GM19452 (cell line): ENCODE measurements around the gene FLT3.
A peak's percentile ranks its signal among the peaks of the same experiment; 100 is the strongest.

ENCODE experiments used
- ATAC-seq: cut with Tn5 transposase; IDR thresholded peaks from one replicate; pipeline ENCODE4 v1.9.1; 2021; ENCODE audit not compliant: unreplicated experiment

The FLT3 gene

GRCh38 chr13:27963491-27963890, 136.9 kb downstream of the FLT3 start:
- no peak for ATAC-seq

DNA sequence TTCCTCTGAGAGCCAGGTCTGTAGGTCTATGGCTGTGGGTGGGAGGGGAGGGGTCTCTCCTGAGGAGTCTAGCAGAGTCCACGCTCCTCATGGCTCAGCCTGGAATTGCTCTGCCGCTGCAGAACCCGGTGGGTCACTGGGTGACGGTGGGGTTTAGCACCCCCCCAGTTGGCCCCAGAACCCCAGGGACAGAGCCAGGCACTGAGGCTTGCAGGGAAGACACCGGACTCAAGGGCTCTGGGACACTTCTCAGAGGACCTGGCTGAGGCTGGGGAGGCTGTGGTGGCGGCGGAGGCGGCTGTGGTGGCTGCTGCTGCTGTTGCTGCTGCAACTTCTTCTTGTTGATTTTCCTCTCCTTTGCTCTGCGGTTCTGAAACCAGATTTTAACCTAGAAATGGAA, 137.4 kb downstream of the FLT3 start:
- no peak for ATAC-seq

- no peak for ATAC-seq
Measured at GRCh38 chr13:27962128-27962841, 138.1 kb downstream of the FLT3 start.

GRCh38 chr13:27961227-27962085, 138.9 kb downstream of the FLT3 start:
- no peak for ATAC-seq

- ATAC-seq: no peak
Measured at GRCh38 chr13:27960362-27961226, 139.8 kb downstream of the FLT3 start.

GRCh38 chr13:27959976-27960361, 140.4 kb downstream of the FLT3 start:
- ATAC-seq: no peak

DNA sequence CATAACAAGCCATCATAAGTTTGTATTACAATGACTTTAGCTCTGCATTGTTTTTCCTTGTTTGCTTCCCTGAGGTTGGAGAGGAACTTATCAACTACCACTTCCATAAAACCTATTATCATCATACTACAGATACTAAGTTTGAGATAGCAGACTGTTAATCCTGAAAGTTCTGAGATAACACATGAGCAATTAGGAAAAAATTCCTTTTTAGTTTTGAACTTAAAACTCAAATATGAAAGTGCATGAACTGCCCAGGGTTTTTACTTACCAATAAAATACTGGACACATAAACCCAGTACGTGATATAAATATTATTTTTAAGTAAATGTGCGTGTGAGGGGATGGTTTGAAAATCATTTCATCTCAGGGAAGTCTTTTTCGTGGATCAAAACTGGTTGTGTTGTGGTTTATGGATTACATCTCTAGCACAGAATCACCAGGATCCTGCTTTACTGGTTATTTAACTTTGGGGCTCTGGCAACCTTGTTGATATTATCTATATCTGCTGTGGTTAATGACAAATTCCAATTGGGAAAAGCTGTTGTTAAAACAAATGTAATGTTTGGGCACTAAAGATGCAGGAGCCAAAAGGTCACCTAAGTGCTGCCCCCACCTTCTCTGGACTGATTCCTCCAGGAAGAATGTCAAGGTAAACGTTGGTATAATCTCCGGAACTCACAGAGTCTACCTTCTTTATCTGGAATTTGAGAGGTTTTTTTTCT, 143.6 kb downstream of the FLT3 start:
- ATAC-seq: no peak

- ATAC-seq: no peak
Measured at GRCh38 chr13:27955014-27955591, 145.3 kb downstream of the FLT3 start.

DNA sequence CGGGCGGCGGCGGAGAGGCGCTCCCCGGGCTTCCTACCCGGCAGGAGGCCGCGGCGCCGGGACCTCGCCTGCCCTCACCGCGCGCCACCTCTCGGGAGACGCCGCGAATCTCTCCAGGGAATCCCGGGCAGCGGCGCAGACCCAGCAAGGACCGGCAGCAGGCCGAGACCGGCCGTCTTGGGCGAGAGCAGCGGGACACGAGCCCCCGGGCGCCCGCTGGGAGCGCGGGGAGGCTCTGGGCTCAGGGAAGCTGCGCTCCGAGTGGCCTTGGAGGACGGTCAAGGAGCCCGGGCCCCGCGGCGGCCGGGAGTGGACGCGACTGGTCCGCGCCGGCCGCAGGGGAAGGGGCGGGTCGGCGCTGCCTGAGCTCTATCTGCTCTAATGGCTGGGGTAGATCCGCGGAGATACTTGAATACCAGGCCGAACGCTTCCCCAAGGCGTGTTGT, 145.9 kb downstream of the FLT3 start:
- peak; percentile 25 for ATAC-seq

DNA sequence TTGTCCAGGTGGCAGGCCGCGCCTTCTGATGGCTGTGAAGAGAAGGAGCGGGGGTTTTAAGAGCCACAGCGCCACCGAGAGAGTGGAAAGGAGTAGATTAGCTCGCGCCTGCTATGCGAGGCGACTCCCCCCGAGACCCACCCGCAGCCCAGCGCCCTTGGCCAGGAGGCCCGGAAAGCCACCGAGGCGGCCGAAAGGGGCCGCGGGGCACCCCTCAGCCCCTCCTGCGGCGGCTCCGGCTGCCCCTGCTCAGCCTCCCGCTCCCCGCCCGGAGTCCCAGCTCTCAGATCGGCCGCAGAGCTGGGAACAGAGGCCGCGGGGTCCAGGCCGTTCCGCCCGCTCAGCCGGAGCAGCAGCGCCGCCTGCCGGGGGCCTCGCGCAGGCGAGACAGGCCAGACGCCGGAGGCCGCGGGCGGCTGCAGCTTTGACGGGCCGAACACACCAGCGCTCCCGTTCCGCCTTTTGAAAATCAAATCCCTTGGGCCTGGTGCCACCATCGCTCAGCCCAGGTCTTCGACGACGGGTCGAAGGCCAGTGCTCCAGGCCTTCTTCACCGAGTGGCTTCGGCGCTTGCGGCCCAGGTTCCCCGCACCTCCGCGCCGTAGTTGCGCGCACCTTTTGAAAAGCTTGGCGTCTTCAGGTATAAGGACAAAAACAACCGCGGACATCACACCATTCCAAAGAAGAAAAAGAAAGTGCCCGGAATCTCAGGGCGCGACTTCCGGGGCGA, 146.5 kb downstream of the FLT3 start:
- peak; percentile 90 for ATAC-seq
